WTC11 (cell line): ENCODE data around the gene MED15. TPM values are rescaled to one million over a fixed set of nuclear protein-coding genes. Genes with fewer than 3 reads are reported as not detected.

ENCODE experiments used
- ATAC-seq: fragments of 200-7000 bp; cut with Tn5 transposase; 2 replicates; pipeline ENCODE4 v1.10.0; 2021; ENCODE audit warnings: mild to moderate bottlenecking, moderate library complexity
- CTCF ChIA-PET: fragments of 300-600 bp; sonication (Branson Sonifier 250); formaldehyde crosslinking; loops from one replicate; lab custom pipeline; 2021; ENCODE audit warnings: antibody characterized with exemption; lab: Charles Lee
- POLR2A ChIA-PET: fragments of 350-600 bp; sonication (Branson Sonifier 250); formaldehyde crosslinking; loops from one replicate; lab custom pipeline; 2021; ENCODE audit warnings: antibody characterized with exemption; lab: Charles Lee
- DNase-seq: peaks from one replicate; pipeline ENCODE4 v3.0.0; 2021; ENCODE audit warnings: low spot score
- H3K27ac Mint-ChIP-seq: 2 replicates; pipeline ENCODE4 v1.8.0; 2021; ENCODE audit warnings: mixed read lengths
- H3K27me3 Mint-ChIP-seq: 2 replicates; pipeline ENCODE4 v1.8.0; 2021; ENCODE audit warnings: low read depth, mild to moderate bottlenecking, moderate library complexity, mixed read lengths
- H3K36me3 Mint-ChIP-seq: 2 replicates; pipeline ENCODE4 v1.8.0; 2021; ENCODE audit warnings: mixed read lengths
- H3K4me1 Mint-ChIP-seq: 2 replicates; pipeline ENCODE4 v1.8.0; 2022; ENCODE audit warnings: mixed read lengths
- H3K4me3 Mint-ChIP-seq: 2 replicates; pipeline ENCODE4 v1.8.0; 2021; ENCODE audit warnings: mild to moderate bottlenecking, moderate library complexity, mixed read lengths
- H3K9me3 Mint-ChIP-seq: 2 replicates; pipeline ENCODE4 v1.8.0; 2021; ENCODE audit warnings: mixed read lengths
- ATF1 ChIP-seq: sonication (generic); formaldehyde crosslinking; IDR thresholded peaks from 2 replicates; pipeline ENCODE4 v1.8.1; 2023; ENCODE audit warnings: mild to moderate bottlenecking, moderate library complexity, missing genetic modification reagents
- CREB1 ChIP-seq: sonication (generic); formaldehyde crosslinking; IDR thresholded peaks from 2 replicates; pipeline ENCODE4 v1.8.0; 2023; ENCODE audit warnings: mild to moderate bottlenecking, missing genetic modification reagents
- EMX1 ChIP-seq: fragments of 250-450 bp; sonication (Bioruptor Pico); IDR thresholded peaks from 2 replicates; pipeline ENCODE4 v1.8.0; 2021; ENCODE audit warnings: mild to moderate bottlenecking
- ETV6 ChIP-seq: sonication (generic); formaldehyde crosslinking; IDR thresholded peaks from 2 replicates; pipeline ENCODE4 v1.8.1; 2022; ENCODE audit warnings: mild to moderate bottlenecking, missing genetic modification reagents
- FOXP1 ChIP-seq: sonication (generic); formaldehyde crosslinking; IDR thresholded peaks from 2 replicates; pipeline ENCODE4 v1.8.0; 2022; ENCODE audit warnings: missing genetic modification reagents, mild to moderate bottlenecking, moderate library complexity, borderline replicate concordance
- JUN ChIP-seq: sonication (generic); formaldehyde crosslinking; IDR thresholded peaks from 2 replicates; pipeline ENCODE4 v1.8.0; 2023; ENCODE audit warnings: mild to moderate bottlenecking, missing genetic modification reagents
- MXD4 ChIP-seq: fragments of 250-450 bp; sonication (Bioruptor Pico); IDR thresholded peaks from 2 replicates; pipeline ENCODE4 v1.8.0; 2021; ENCODE audit warnings: mild to moderate bottlenecking, moderate library complexity, borderline replicate concordance
- MYBL2 ChIP-seq: sonication (generic); formaldehyde crosslinking; IDR thresholded peaks from 2 replicates; pipeline ENCODE4 v1.8.1; 2023; ENCODE audit warnings: mild to moderate bottlenecking, moderate library complexity, missing genetic modification reagents
- NFYB ChIP-seq: sonication (generic); formaldehyde crosslinking; conservative IDR thresholded peaks from 2 replicates; pipeline ENCODE4 v1.8.0; 2022; ENCODE audit warnings: low read depth, missing genetic modification reagents
- NR3C1 ChIP-seq: sonication (generic); formaldehyde crosslinking; conservative IDR thresholded peaks from 2 replicates; pipeline ENCODE4 v1.8.1; 2023; ENCODE audit warnings: low read depth, mild to moderate bottlenecking, missing genetic modification reagents
- SP1 ChIP-seq: sonication (generic); formaldehyde crosslinking; conservative IDR thresholded peaks from 2 replicates; pipeline ENCODE4 v1.8.1; 2022; ENCODE audit warnings: missing genetic modification reagents
- TEAD1 ChIP-seq: sonication (generic); formaldehyde crosslinking; IDR thresholded peaks from 2 replicates; pipeline ENCODE4 v1.8.0; 2022; ENCODE audit warnings: mild to moderate bottlenecking, missing genetic modification reagents
- ZNF121 ChIP-seq: sonication (generic); formaldehyde crosslinking; IDR thresholded peaks from 2 replicates; pipeline ENCODE4 v1.8.0; 2023; ENCODE audit warnings: missing genetic modification reagents
- ZNF232 ChIP-seq: sonication (generic); formaldehyde crosslinking; IDR thresholded peaks from 2 replicates; pipeline ENCODE4 v1.8.0; 2022; ENCODE audit warnings: mild to moderate bottlenecking, missing genetic modification reagents
- ZNF396 ChIP-seq: fragments of 250-450 bp; sonication (Bioruptor Pico); IDR thresholded peaks from 2 replicates; pipeline ENCODE4 v1.8.0; 2021; ENCODE audit warnings: mild to moderate bottlenecking, moderate library complexity, borderline replicate concordance
- ZNF671 ChIP-seq: fragments of 250-450 bp; sonication (Bioruptor Pico); IDR thresholded peaks from 2 replicates; pipeline ENCODE4 v1.8.0; 2021; ENCODE audit warnings: mild to moderate bottlenecking
- total RNA-seq: library from RNA; stranded (reverse); gene quantifications from 3 replicates; pipeline ENCODE4 v1.2.3, GENCODE V29; 2021
- TF ChIP-seq, protein P1 (sequence below): sonication (generic); formaldehyde crosslinking; IDR thresholded peaks from 2 replicates; pipeline ENCODE4 v1.8.0; 2023; ENCODE audit warnings: missing genetic modification reagents
- TF ChIP-seq, protein P2 (sequence below): sonication (generic); formaldehyde crosslinking; IDR thresholded peaks from 2 replicates; pipeline ENCODE4 v1.8.1; 2022; ENCODE audit warnings: mild to moderate bottlenecking, moderate library complexity, missing genetic modification reagents
- TF ChIP-seq, protein P3 (sequence below): sonication (generic); formaldehyde crosslinking; IDR thresholded peaks from 2 replicates; pipeline ENCODE4 v1.8.1; 2022; ENCODE audit warnings: low read depth, mild to moderate bottlenecking, moderate library complexity, missing genetic modification reagents, borderline replicate concordance
- TF ChIP-seq, protein P4 (sequence below): sonication (generic); formaldehyde crosslinking; IDR thresholded peaks from 2 replicates; pipeline ENCODE4 v1.8.0; 2023; ENCODE audit warnings: missing genetic modification reagents, mild to moderate bottlenecking, borderline replicate concordance

Gene MED15
- total RNA-seq, 1 experiment from 2014 or later = 67.7 TPM

DNA sequence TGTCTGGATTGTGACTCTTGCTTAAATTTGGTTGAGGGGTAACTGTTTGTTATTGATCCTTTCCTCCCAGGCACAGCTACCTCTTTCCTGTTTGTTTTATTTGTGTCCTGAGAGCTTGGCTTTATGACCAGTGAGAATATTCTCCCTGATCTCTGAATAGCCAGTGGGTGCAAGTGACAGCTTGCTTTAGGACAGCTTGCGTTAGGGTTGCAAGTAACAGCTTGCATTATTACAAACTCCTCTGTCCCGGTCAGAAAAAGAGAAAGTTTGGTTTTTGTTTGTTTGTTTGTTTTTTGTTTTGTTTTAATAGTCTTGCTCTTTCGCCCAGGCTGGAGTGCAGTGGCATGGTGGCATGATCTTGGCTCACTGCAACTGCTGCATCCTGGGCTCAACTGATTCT is 8.5 kb upstream of the MED15 start:
- H3K36me3 Mint-ChIP-seq = peaks cover 19% of the 10 kb centered on the region
- DNase-seq (no peak), ATAC-seq (no peak)
- ChIA-PET POLR2A (no interaction called here), CTCF (interaction anchor here (1.3 kb wide), 1 partner anchor 81 kb away, joined by 4 read pairs; no protein-coding TSS in a partner anchor)
- TF ChIP-seq ZNF671 (CRISPR knock-in tag) (no peak), ZNF232 (CRISPR knock-in tag) (no peak), FOXP1 (no peak), TEAD1 (CRISPR knock-in tag) (no peak), MYBL2 (CRISPR knock-in tag) (no peak), MXD4 (CRISPR knock-in tag) (no peak), ETV6 (CRISPR knock-in tag) (no peak), ZNF396 (no peak), SP1 (CRISPR knock-in tag) (no peak)
- TF ChIP-seq, protein P1, sequence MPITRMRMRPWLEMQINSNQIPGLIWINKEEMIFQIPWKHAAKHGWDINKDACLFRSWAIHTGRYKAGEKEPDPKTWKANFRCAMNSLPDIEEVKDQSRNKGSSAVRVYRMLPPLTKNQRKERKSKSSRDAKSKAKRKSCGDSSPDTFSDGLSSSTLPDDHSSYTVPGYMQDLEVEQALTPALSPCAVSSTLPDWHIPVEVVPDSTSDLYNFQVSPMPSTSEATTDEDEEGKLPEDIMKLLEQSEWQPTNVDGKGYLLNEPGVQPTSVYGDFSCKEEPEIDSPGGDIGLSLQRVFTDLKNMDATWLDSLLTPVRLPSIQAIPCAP (CRISPR knock-in tag) = no peak
- TF ChIP-seq, protein P2, sequence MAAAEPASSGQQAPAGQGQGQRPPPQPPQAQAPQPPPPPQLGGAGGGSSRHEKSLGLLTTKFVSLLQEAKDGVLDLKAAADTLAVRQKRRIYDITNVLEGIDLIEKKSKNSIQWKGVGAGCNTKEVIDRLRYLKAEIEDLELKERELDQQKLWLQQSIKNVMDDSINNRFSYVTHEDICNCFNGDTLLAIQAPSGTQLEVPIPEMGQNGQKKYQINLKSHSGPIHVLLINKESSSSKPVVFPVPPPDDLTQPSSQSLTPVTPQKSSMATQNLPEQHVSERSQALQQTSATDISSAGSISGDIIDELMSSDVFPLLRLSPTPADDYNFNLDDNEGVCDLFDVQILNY = no peak
- H3K9me3 Mint-ChIP-seq = no peaks in the 10 kb centered on the region
- peaks cover 16% of the 10 kb centered on the region for H3K4me1 Mint-ChIP-seq
- peaks cover 12% of the 10 kb centered on the region for H3K27me3 Mint-ChIP-seq
- H3K4me3 Mint-ChIP-seq = no peak overlapping the region
- H3K27ac Mint-ChIP-seq = no peak overlapping the region; the same call in 1 of the 2 replicates

DNA sequence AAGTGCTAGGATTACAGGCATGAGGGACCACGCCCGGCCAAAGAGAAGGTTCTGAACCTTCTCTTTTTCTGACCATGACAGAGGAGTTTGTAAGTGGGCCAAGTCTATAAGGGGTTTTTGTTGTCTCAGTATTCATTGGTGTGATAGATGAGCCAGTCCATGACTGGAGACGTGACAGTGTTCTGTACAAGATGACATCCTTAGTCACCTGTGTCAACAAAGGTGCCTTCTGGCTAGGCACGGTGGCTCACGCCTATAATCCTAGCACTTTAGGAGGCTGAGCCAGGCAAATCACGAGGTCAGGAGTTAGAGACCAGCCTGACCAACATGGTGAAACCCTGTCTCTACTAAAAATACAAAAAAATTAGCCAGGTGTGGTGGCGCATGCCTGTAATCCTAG is 7.6 kb upstream of the MED15 start:
- peaks cover 12% of the 10 kb centered on the region for H3K4me1 Mint-ChIP-seq
- ATAC-seq (no peak), DNase-seq (no peak)
- POLR2A ChIA-PET = no interaction called here
- peaks cover 4% of the 10 kb centered on the region for H3K27me3 Mint-ChIP-seq
- H3K27ac Mint-ChIP-seq = no peak overlapping the region
- TF ChIP-seq, protein P3, sequence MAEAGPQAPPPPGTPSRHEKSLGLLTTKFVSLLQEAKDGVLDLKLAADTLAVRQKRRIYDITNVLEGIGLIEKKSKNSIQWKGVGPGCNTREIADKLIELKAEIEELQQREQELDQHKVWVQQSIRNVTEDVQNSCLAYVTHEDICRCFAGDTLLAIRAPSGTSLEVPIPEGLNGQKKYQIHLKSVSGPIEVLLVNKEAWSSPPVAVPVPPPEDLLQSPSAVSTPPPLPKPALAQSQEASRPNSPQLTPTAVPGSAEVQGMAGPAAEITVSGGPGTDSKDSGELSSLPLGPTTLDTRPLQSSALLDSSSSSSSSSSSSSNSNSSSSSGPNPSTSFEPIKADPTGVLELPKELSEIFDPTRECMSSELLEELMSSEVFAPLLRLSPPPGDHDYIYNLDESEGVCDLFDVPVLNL (CRISPR knock-in tag) = no peak
- TF ChIP-seq JUN (CRISPR knock-in tag) = no peak
- no peak for TF ChIP-seq ZNF121 (CRISPR knock-in tag)
- TF ChIP-seq EMX1 (CRISPR knock-in tag) = no peak
- TF ChIP-seq ATF1 (CRISPR knock-in tag) = no peak
- TF ChIP-seq NR3C1 (CRISPR knock-in tag) = no peak
- no peak for TF ChIP-seq CREB1 (CRISPR knock-in tag)
- TF ChIP-seq, protein P4, sequence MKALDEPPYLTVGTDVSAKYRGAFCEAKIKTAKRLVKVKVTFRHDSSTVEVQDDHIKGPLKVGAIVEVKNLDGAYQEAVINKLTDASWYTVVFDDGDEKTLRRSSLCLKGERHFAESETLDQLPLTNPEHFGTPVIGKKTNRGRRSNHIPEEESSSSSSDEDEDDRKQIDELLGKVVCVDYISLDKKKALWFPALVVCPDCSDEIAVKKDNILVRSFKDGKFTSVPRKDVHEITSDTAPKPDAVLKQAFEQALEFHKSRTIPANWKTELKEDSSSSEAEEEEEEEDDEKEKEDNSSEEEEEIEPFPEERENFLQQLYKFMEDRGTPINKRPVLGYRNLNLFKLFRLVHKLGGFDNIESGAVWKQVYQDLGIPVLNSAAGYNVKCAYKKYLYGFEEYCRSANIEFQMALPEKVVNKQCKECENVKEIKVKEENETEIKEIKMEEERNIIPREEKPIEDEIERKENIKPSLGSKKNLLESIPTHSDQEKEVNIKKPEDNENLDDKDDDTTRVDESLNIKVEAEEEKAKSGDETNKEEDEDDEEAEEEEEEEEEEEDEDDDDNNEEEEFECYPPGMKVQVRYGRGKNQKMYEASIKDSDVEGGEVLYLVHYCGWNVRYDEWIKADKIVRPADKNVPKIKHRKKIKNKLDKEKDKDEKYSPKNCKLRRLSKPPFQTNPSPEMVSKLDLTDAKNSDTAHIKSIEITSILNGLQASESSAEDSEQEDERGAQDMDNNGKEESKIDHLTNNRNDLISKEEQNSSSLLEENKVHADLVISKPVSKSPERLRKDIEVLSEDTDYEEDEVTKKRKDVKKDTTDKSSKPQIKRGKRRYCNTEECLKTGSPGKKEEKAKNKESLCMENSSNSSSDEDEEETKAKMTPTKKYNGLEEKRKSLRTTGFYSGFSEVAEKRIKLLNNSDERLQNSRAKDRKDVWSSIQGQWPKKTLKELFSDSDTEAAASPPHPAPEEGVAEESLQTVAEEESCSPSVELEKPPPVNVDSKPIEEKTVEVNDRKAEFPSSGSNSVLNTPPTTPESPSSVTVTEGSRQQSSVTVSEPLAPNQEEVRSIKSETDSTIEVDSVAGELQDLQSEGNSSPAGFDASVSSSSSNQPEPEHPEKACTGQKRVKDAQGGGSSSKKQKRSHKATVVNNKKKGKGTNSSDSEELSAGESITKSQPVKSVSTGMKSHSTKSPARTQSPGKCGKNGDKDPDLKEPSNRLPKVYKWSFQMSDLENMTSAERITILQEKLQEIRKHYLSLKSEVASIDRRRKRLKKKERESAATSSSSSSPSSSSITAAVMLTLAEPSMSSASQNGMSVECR (CRISPR knock-in tag) = no peak
- no peak for TF ChIP-seq NFYB
- TF ChIP-seq MYBL2 (CRISPR knock-in tag) = no peak
- TF ChIP-seq ZNF232 (CRISPR knock-in tag) = no peak
- no peaks in the 10 kb centered on the region for H3K9me3 Mint-ChIP-seq
- CTCF ChIA-PET = interaction anchor here (1.3 kb wide), 1 partner anchor 82 kb away, joined by 4 read pairs; no protein-coding TSS in a partner anchor
- peaks cover 19% of the 10 kb centered on the region for H3K36me3 Mint-ChIP-seq
- H3K4me3 Mint-ChIP-seq = no peak overlapping the region
